Caco-2 (cell line): Measurements from ENCODE around the gene MAPK11. TPM values are rescaled to one million over a fixed set of nuclear protein-coding genes. Genes with fewer than 3 reads are reported as not detected.
A peak's percentile ranks its signal among the peaks of the same experiment; 100 is the strongest.

ENCODE experiments used
- BruUV-seq: library from RNA; stranded (reverse); fragments of 400-500 nt; replicated peaks from 2 replicates; lab custom pipeline; 2021; lab: Mats Ljungman, UMichigan
- CTCF ChIA-PET: fragments of 300-600 bp; sonication (Branson Sonifier 250); formaldehyde crosslinking; loops from one replicate; lab custom pipeline; 2022; ENCODE audit warnings: antibody characterized with exemption; lab: Charles Lee
- POLR2A ChIA-PET: fragments of 300-600 bp; sonication (Branson Sonifier 250); formaldehyde crosslinking; loops from one replicate; lab custom pipeline; 2022; ENCODE audit warnings: antibody characterized with exemption; lab: Charles Lee
- DNase-seq, 2 experiments: peaks; one replicate each; pipeline versions ENCODE4 v3.0.0 to v3.0.0-alpha.2; 2020 to 2022
- H3K27me3 ChIP-seq: replicated peaks from 2 replicates; pipeline ENCODE4 v1.6.0; 2011; ENCODE audit warnings: low read length; ENCODE audit not compliant: control insufficient read depth, insufficient read depth
- H3K36me3 ChIP-seq: 2 replicates; pipeline ENCODE4 v1.5.1; 2011; ENCODE audit warnings: low read length; ENCODE audit not compliant: control insufficient read depth, insufficient read depth
- H3K4me1 ChIP-seq: fragments of 250-450 bp; sonication (Bioruptor Pico); 2 replicates; pipeline ENCODE4 v1.5.1; 2020; ENCODE audit warnings: mild to moderate bottlenecking
- H3K4me3 ChIP-seq: 2 replicates; pipeline ENCODE4 v1.5.1; 2011; ENCODE audit warnings: low read depth, mild to moderate bottlenecking, control low read depth, low read length
- H3K9me3 ChIP-seq: fragments of 250-450 bp; sonication (Bioruptor Pico); 2 replicates; pipeline ENCODE4 v1.5.1; 2020; ENCODE audit warnings: mild to moderate bottlenecking, moderate library complexity
- H3K27ac Mint-ChIP-seq: one replicate; pipeline ENCODE4 v1.8.0; 2022; ENCODE audit warnings: mixed read lengths; ENCODE audit not compliant: unreplicated experiment
- H3K27me3 Mint-ChIP-seq: one replicate; pipeline ENCODE4 v1.8.0; 2022; ENCODE audit warnings: mixed read lengths; ENCODE audit not compliant: insufficient read depth, unreplicated experiment
- H3K36me3 Mint-ChIP-seq: one replicate; pipeline ENCODE4 v1.8.0; 2022; ENCODE audit warnings: mild to moderate bottlenecking, mixed read lengths; ENCODE audit not compliant: insufficient read depth, unreplicated experiment
- H3K4me1 Mint-ChIP-seq: one replicate; pipeline ENCODE4 v1.8.0; 2022; ENCODE audit warnings: low read depth, mixed read lengths; ENCODE audit not compliant: unreplicated experiment
- H3K4me3 Mint-ChIP-seq: one replicate; pipeline ENCODE4 v1.8.0; 2022; ENCODE audit warnings: mild to moderate bottlenecking, moderate library complexity, mixed read lengths; ENCODE audit not compliant: unreplicated experiment
- H3K9me3 Mint-ChIP-seq: one replicate; pipeline ENCODE4 v1.8.0; 2022; ENCODE audit warnings: mixed read lengths; ENCODE audit not compliant: unreplicated experiment
- CTCF ChIP-seq, 2 experiments: fragments of 200-600 bp in 1 of 2; IDR thresholded peaks; 1 replicate in 1 of 2; 2 replicates in 1 of 2; pipeline versions ENCODE4 v1.5.1 to v1.8.0; 2011 to 2022; ENCODE audit warnings: antibody characterized with exemption in 1 of 2, control low read depth in 1 of 2, inconsistent platforms in 1 of 2, low read depth in 1 of 2, low read length in 1 of 2, mild to moderate bottlenecking in 1 of 2, moderate library complexity in 1 of 2; ENCODE audit not compliant: insufficient read depth in 1 of 2, severe bottlenecking in 1 of 2, unreplicated experiment in 1 of 2
- intact Hi-C: fragments of 100-400 bp; cut with micrococcal nuclease; formaldehyde crosslinking; loops from one replicate; pipeline ENCODE4 v1.10.0; 2022; ENCODE audit not compliant: unreplicated experiment
- total RNA-seq: library from RNA; stranded (reverse); gene quantifications from 2 replicates; pipeline ENCODE4 v1.2.3, GENCODE V29; 2022

MAPK11 gene
- total RNA-seq, 1 experiment from 2014 or later = 1.3 TPM

GRCh38 chr22:50296658-50297490, 26.7 kb upstream of the MAPK11 start:
- H3K27me3 Mint-ChIP-seq = no peaks in the 10 kb centered on the region
- no peaks in the 10 kb centered on the region for H3K27me3 ChIP-seq
- BruUV-seq = no TSS peak
- CTCF ChIA-PET = interaction anchor here (0.6 to 1.0 kb wide), 2 partner anchors 30 to 229 kb away, joined by 4 to 8 read pairs; partner anchors contain the start of genes DENND6B and SCO2
- no peaks in the 10 kb centered on the region for H3K9me3 Mint-ChIP-seq
- peaks cover 9% of the 10 kb centered on the region for H3K36me3 Mint-ChIP-seq
- intact Hi-C loops = no loop called here
- no peaks in the 10 kb centered on the region for H3K9me3 ChIP-seq
- POLR2A ChIA-PET = no interaction called here
- peaks cover 52% of the 10 kb centered on the region for H3K4me1 ChIP-seq
- peaks cover 3% of the 10 kb centered on the region for H3K36me3 ChIP-seq
- H3K4me3 ChIP-seq = no peak overlapping the region
- no peak for TF ChIP-seq CTCF (IDR thresholded peaks at IDR 0.05; ENCODE audit: insufficient read depth in 1 of 2, low read depth in 1 of 2, low read length in 1 of 2, severe bottlenecking in 1 of 2, unreplicated experiment in 1 of 2)
- peak overlapping the region; percentile 18 for H3K27ac Mint-ChIP-seq
- no peak overlapping the region for H3K4me3 Mint-ChIP-seq
- H3K4me1 Mint-ChIP-seq = peaks cover 16% of the 10 kb centered on the region
- no peak for DNase-seq

- Mint-ChIP-seq H3K4me3 (peak overlapping the region; percentile 75), H3K4me1 (peaks cover 16% of the 10 kb centered on the region), H3K36me3 (peaks cover 14% of the 10 kb centered on the region), H3K27ac (peak overlapping the region; percentile 88), H3K27me3 (no peaks in the 10 kb centered on the region), H3K9me3 (no peaks in the 10 kb centered on the region)
- H3K27me3 ChIP-seq = no peaks in the 10 kb centered on the region
- H3K36me3 ChIP-seq = peaks cover 7% of the 10 kb centered on the region
- TF ChIP-seq CTCF (IDR thresholded peaks at IDR 0.05; ENCODE audit: insufficient read depth in 1 of 2, low read depth in 1 of 2, low read length in 1 of 2, severe bottlenecking in 1 of 2, unreplicated experiment in 1 of 2) = no peak
- ChIA-PET CTCF (interaction anchor here (0.7 to 1.5 kb wide), 8 partner anchors 10 to 231 kb away, joined by 3 to 13 read pairs (median 4); partner anchors contain the start of genes DENND6B, NCAPH2 and SCO2), POLR2A (interaction anchor here (0.6 to 1.9 kb wide), 5 partner anchors 10 to 238 kb away, joined by 3 to 25 read pairs (median 7); partner anchors contain the start of genes DENND6B and PLXNB2)
- no peak for DNase-seq
- intact Hi-C loops = no loop called here
- no peaks in the 10 kb centered on the region for H3K9me3 ChIP-seq
- H3K4me1 ChIP-seq = peaks cover 48% of the 10 kb centered on the region
- TSS peak; percentile 70 for BruUV-seq
- H3K4me3 ChIP-seq = no peak overlapping the region
These were observed 24.1 kb upstream of the MAPK11 start for GRCh38 chr22:50294319-50294656.

GRCh38 chr22:50293441-50294318, 23.5 kb upstream of the MAPK11 start:
- peak overlapping the region; percentile 90 for H3K27ac Mint-ChIP-seq
- CTCF ChIA-PET = interaction anchor here (0.6 to 1.5 kb wide), 12 partner anchors 9 to 326 kb away, joined by 3 to 13 read pairs (median 3); partner anchors contain the start of genes DENND6B, NCAPH2 and SCO2
- POLR2A ChIA-PET = interaction anchor here (0.6 to 1.9 kb wide), 13 partner anchors 9 to 238 kb away, joined by 3 to 25 read pairs (median 6); partner anchors contain the start of genes DENND6B, HDAC10 and PLXNB2
- H3K36me3 Mint-ChIP-seq = peaks cover 14% of the 10 kb centered on the region
- H3K27me3 Mint-ChIP-seq = no peaks in the 10 kb centered on the region
- peaks cover 16% of the 10 kb centered on the region for H3K4me1 Mint-ChIP-seq
- peaks cover 8% of the 10 kb centered on the region for H3K36me3 ChIP-seq
- no peak for TF ChIP-seq CTCF (IDR thresholded peaks at IDR 0.05; ENCODE audit: insufficient read depth in 1 of 2, low read depth in 1 of 2, low read length in 1 of 2, severe bottlenecking in 1 of 2, unreplicated experiment in 1 of 2)
- intact Hi-C loops = no loop called here
- no peaks in the 10 kb centered on the region for H3K9me3 Mint-ChIP-seq
- DNase-seq = peak; percentile 90 to 92
- H3K4me3 Mint-ChIP-seq = peak overlapping the region; percentile 75
- peaks cover 45% of the 10 kb centered on the region for H3K4me1 ChIP-seq
- H3K9me3 ChIP-seq = no peaks in the 10 kb centered on the region
- H3K4me3 ChIP-seq = peak overlapping the region; percentile 46
- H3K27me3 ChIP-seq = no peaks in the 10 kb centered on the region
- no TSS peak for BruUV-seq
